NCI-H2029 treated with DMSO at 0.1 percent for 48 hours (cell line): ENCODE measurements around the gene ROGDI.

Experiments
- DNase-seq: peaks from one replicate; lab custom pipeline; 2025; lab: John Stamatoyannopoulos, UW

ROGDI gene

GRCh38 chr16:4765511-4766474 is 36.6 kb downstream of the ROGDI start:
- no peak for DNase-seq

- DNase-seq: no peak
These were observed 38.6 kb downstream of the ROGDI start for GRCh38 chr16:4763791-4764190.

- no peak for DNase-seq
These were observed 40.2 kb downstream of the ROGDI start for GRCh38 chr16:4762205-4762604.

GRCh38 chr16:4760221-4760910 is 42.1 kb downstream of the ROGDI start:
- DNase-seq: no peak

- no peak for DNase-seq
These were observed 46.7 kb downstream of the ROGDI start for GRCh38 chr16:4755687-4756086.

- no peak for DNase-seq
These were observed 47.6 kb downstream of the ROGDI start for GRCh38 chr16:4754865-4755264.

- no peak for DNase-seq
These were observed 49.2 kb downstream of the ROGDI start for GRCh38 chr16:4753227-4753626.

- DNase-seq: no peak
These were observed 49.9 kb downstream of the ROGDI start for GRCh38 chr16:4752351-4753100.

- DNase-seq: no peak
These were observed 51.5 kb downstream of the ROGDI start for GRCh38 chr16:4750896-4751295.

GRCh38 chr16:4749700-4750257 is 52.7 kb downstream of the ROGDI start:
- no peak for DNase-seq

- no peak for DNase-seq
These were observed 53.6 kb downstream of the ROGDI start for GRCh38 chr16:4748682-4749411.

- DNase-seq: no peak
These were observed 54.3 kb downstream of the ROGDI start for GRCh38 chr16:4747906-4748681.

- DNase-seq: no peak
These were observed 55.4 kb downstream of the ROGDI start for GRCh38 chr16:4746991-4747574.
